Measurements from ENCODE around the gene AHCTF1.

DNA sequence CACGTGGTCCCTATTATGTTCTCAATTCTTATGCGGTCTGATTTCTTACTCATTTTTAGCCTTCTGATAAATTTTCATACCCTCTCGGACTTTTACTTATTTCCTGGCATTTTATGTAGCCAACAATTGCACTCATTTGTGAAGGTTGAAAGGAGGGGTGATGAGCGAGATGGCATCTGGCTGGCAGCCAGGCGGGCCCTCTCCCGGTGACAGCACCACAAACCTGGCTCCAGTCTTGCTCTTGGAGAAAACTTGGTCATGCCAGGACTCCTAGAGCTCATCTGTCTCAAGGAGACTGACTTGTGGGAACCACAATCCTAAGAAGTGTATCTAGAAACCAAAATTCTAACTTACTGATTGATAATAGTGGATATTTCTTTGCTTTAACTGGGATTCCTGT, 14.6 kb upstream of the AHCTF1 start:
- TF ChIP-seq EZH2phosphoT487 (IDR thresholded peaks at IDR 0.05) (no peak), EZH2 (IDR thresholded peaks at IDR 0.05) (no peak)
- TF ChIP-seq, protein P1, sequence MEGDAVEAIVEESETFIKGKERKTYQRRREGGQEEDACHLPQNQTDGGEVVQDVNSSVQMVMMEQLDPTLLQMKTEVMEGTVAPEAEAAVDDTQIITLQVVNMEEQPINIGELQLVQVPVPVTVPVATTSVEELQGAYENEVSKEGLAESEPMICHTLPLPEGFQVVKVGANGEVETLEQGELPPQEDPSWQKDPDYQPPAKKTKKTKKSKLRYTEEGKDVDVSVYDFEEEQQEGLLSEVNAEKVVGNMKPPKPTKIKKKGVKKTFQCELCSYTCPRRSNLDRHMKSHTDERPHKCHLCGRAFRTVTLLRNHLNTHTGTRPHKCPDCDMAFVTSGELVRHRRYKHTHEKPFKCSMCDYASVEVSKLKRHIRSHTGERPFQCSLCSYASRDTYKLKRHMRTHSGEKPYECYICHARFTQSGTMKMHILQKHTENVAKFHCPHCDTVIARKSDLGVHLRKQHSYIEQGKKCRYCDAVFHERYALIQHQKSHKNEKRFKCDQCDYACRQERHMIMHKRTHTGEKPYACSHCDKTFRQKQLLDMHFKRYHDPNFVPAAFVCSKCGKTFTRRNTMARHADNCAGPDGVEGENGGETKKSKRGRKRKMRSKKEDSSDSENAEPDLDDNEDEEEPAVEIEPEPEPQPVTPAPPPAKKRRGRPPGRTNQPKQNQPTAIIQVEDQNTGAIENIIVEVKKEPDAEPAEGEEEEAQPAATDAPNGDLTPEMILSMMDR (IDR thresholded peaks at IDR 0.05): no peak

Data from neural progenitor cell (in vitro differentiated cells).